Left renal pelvis (tissue), 4 donors: ENCODE results near the gene GNLY. TPM values are rescaled to one million over a fixed set of nuclear protein-coding genes. Genes with fewer than 3 reads are reported as not detected.
"Not testable (repeated sequence)": the region's sequence is repeated elsewhere in the genome, so short reads cannot be mapped to it uniquely, and the experiment has no call there.

ENCODE experiments used
- DNase-seq, 4 donors: peaks; one replicate each; pipeline ENCODE4 v3.0.0-alpha.2; 2013; ENCODE audit warnings: low read depth in 4 of 4, low spot score in 3 of 4
- polyA plus RNA-seq, 4 donors: library from polyadenylated mRNA; unstranded; fragments of 120-200 nt; gene quantifications; one replicate each; pipeline ENCODE4 v1.2.1, GENCODE V29; 2013; ENCODE audit not compliant: insufficient read length in 4 of 4

The GNLY gene
- polyA plus RNA-seq, 4 donors, result 0.36 to 3.2 (median 0.49) TPM

GRCh38 chr2:85706599-85707296 lies 12.6 kb downstream of the GNLY start:
- DNase-seq, result no peak

- DNase-seq, result peak; percentile 59 to 68 (median 62)
These were observed 13.1 kb downstream of the GNLY start for GRCh38 chr2:85707304-85707703.

- no peak for DNase-seq
These were observed 14.5 kb downstream of the GNLY start for GRCh38 chr2:85708641-85709040.

GRCh38 chr2:85709401-85709811 lies 15.2 kb downstream of the GNLY start:
- no peak for DNase-seq

DNA sequence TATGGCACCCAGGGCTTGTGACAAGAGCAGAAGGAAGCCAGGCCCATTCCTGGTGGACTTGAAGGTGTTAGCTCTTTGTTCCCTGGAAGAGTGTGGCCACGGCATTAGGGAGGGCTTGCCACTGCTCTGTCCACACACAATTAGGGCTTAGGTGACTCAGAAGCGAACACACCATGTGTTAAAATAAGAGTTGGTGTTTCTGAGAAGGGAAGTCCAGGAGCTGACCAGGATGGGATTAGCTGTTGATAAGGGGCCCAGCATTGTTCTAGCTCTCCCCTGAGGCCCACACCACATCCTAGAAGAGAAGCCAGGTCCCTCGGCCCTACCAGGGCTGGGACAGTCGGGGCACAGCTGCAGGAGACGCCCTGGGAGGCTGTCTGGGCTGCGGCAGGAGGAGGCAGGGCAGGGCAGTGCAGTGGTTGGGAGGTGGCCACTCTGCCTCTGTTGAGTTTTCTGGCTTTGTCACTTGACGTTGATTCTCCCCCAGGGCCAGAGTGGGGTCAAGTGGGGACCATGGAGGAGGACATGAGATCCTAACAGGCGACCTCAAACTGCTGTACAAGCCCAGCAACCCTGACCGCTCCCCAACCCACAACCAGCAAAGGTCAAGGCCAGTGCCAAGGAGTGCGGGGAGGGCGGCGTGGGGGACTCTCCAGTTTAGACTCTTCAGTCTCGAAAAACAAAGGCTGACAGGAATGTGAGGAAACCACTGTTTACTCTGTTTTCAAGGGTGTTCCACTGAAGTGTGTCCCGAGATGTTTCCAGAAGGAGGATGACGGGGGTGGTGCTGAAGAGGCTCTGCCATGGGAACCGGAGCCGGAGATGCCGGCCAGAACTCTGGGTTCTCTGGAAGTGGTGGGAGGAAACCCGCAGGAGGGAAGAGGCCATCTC lies 16.8 kb downstream of the GNLY start:
- DNase-seq, result no peak

- DNase-seq, result no peak
These were observed 17.5 kb downstream of the GNLY start for GRCh38 chr2:85711578-85712060.

- DNase-seq, result no peak
These were observed 18.2 kb downstream of the GNLY start for GRCh38 chr2:85712336-85712735.

GRCh38 chr2:85712849-85713612 lies 18.9 kb downstream of the GNLY start:
- DNase-seq, result no peak

GRCh38 chr2:85713836-85714235 lies 19.7 kb downstream of the GNLY start:
- no peak for DNase-seq

DNA sequence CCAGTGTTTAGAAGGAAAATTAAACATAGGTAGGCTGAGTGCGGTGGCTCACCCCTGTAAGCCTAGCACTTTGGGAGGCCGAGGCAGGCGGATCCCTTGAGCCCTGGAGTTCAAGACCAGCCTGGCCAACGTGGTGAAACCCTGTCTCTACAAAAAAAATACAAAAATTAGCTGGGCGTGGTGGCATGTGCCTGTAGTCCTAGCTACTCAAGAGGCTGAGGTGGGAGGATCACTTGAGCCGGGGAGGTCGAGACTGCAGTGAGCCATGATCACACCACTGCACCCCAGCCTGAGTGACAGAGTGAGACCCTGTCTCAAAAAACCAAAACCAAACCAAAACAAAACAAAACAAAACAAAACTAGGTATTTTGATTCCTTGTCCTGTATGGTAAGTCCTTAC lies 20.3 kb downstream of the GNLY start:
- DNase-seq, result not testable (repeated sequence)

DNA sequence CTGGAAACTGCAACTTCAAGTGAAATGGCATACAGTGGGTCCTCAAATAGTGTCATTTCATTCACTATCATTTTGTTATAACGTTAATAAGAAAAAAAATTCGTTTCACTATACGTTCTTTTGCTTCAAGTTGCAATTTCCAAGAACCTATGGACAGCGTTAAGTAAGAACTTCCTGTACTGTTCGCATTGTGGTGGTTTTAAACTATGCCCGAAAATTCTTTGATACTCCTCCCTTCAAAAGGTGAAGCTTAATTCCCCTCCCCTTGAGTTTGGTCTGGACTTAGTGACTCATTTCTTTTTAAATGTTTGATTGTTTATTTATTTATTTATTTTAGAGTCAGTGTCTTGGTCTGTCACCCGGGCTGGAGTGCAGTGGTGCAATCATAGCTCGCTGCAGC lies 20.7 kb downstream of the GNLY start:
- no peak for DNase-seq

DNA sequence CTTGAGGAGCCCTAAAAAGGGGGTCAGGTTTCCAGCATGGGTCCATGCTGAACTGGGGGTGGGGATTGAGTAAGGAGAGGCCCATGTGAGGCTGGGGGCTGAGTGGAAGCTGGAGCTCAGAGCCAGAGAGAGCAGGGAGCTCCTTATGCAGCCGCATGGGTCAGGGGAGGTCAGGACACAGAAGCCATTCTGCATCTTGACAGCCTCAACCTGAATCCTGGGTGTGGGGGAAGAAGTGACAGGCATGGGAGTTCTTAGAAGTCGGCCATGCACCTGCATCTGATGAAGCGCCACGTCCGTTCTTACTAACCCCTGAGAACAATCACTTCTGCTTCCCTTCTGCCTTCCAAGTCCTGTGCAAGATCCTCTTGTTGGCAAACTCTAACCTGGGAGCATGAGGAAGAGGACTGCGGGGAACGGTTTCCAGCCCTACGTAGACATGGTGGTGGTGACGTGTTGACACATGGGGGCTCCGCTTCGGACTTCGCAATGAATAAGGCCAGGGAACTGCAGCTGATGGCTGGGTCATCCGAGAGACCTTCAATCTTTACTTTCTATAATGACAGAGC lies 22.3 kb downstream of the GNLY start:
- no peak for DNase-seq

- no peak for DNase-seq
These were observed 23.3 kb downstream of the GNLY start for GRCh38 chr2:85717308-85718008.

DNA sequence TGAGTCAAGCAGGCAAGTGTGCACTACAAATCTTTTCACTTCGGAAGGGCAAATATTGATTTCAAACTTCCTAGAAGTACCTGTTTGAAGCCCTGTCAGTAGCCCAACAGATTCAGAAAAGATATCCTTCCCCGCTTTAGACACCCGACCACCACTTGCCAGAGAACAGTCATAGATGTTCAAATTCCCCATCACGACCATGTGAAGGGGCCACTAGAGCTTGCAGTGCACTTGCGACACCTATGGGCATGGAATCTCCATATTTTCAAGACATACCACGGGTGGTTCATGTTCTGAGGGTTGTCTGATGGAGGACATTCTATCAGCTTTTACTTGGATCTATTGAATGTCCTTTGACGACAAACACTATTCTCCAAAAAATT lies 23.8 kb downstream of the GNLY start:
- DNase-seq, result no peak

DNA sequence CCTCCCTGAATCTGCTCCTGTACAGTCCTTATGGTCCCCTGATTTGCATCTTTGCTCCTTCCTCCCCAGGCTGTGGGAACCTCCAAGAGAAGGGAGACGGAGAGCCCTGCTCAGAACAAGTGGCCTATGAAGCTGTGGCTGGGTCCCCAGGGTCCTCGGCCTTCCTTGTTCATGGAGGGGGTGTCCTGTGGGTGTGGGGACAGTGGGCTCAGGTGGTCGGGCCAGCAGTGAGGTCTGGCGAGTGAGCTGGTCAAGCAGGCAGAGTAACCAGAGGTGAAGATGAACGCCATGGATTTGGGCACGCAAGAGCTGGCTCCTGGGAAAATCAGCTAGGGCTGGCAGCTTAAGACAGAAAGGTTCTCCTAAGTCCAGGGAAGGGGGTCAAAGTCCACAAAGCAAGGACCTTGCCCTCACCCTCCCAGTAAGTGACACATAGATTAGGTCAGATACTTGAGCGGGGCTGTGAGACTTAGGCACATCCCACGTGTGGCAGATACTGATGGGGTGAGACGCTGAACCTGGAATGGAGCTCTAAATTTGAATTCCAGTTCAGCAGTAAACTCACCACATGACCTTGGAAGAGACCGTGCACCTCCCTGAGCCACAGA lies 24.8 kb downstream of the GNLY start:
- DNase-seq, result no peak

GRCh38 chr2:85719609-85720240 lies 25.6 kb downstream of the GNLY start:
- no peak for DNase-seq

DNA sequence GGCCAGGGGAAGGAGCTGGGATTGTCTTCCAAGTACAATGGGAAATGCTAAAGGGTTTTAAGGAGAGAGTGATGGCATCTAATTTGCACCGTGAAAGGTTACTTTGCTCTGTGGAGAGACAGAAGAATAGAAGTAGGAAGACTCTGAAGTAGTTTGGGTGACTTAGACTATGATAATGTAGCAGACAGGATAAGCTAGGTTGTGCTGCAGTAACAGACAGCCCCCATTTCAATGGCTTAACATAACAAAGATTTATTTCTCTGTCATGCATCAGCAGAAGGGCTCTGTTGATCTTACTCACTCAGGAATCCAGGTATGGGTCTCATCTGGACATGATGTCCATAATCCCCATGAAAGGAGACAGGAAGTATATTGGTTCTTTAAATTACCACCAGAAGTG lies 26.4 kb downstream of the GNLY start:
- DNase-seq, result no peak

DNA sequence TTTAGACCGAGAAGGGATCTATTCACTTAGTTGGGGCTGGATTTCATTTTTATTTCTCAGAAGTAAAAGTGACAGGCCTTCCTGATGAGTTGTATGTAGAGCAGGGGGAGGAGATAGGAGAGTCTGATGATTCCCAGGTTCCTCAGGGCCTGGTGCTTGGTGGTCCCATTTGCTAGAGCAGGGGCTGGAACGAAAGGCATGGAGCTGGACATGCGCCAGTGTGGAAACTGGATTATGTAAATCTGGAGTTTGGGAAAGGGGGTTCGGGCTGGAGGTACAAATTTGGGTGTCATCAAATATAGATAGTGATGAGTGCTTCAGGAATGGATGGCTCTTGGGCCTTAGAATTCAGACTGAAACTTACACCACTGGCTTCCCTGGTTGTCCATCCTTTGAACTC lies 27.5 kb downstream of the GNLY start:
- no peak for DNase-seq

GRCh38 chr2:85722519-85722918 lies 28.4 kb downstream of the GNLY start:
- DNase-seq, result no peak
